Testis (tissue), 2 donors: ENCODE data around the gene CIDEB.
A peak's percentile ranks its signal among the peaks of the same experiment; 100 is the strongest.

ENCODE experiments used
- POLR2A ChIP-seq: fragments of 450-650 bp; IDR thresholded peaks from one replicate; pipeline ENCODE4 v1.6.1; 2017; ENCODE audit warnings: antibody characterized with exemption, mild to moderate bottlenecking, moderate library complexity
- TF ChIP-seq, protein P1 (sequence below), 3 experiments: fragments of 450-650 bp in 2 of 3; fragments of 200-600 bp in 1 of 3; sonication (generic) in 1 of 3; IDR thresholded peaks; one replicate each; pipeline ENCODE4 v1.5.1; 2016 to 2019; ENCODE audit warnings: antibody characterized with exemption in 3 of 3, mild to moderate bottlenecking in 2 of 3, moderate library complexity in 1 of 3

- TF ChIP-seq, protein P1, sequence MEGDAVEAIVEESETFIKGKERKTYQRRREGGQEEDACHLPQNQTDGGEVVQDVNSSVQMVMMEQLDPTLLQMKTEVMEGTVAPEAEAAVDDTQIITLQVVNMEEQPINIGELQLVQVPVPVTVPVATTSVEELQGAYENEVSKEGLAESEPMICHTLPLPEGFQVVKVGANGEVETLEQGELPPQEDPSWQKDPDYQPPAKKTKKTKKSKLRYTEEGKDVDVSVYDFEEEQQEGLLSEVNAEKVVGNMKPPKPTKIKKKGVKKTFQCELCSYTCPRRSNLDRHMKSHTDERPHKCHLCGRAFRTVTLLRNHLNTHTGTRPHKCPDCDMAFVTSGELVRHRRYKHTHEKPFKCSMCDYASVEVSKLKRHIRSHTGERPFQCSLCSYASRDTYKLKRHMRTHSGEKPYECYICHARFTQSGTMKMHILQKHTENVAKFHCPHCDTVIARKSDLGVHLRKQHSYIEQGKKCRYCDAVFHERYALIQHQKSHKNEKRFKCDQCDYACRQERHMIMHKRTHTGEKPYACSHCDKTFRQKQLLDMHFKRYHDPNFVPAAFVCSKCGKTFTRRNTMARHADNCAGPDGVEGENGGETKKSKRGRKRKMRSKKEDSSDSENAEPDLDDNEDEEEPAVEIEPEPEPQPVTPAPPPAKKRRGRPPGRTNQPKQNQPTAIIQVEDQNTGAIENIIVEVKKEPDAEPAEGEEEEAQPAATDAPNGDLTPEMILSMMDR (IDR thresholded peaks at IDR 0.05), result peak in 1 of 3 experiments; percentile 12
- no peak for TF ChIP-seq POLR2A
These were observed 3.1 kb upstream of the CIDEB start, which contains the start of gene LTB4R for GRCh38 chr14:24310646-24311604.
